Airway epithelial cell (primary cell): ENCODE measurements around the gene FKBP14. TPM values are rescaled to one million over a fixed set of nuclear protein-coding genes. Genes with fewer than 3 reads are reported as not detected.

Experiments
- total RNA-seq: library from RNA; depleted of rRNA; stranded (reverse); fragments of >200 nt; gene quantifications from 2 replicates; pipeline ENCODE4 v1.2.3, GENCODE V29; 2015

Gene FKBP14
- 11.4 and 15.6 TPM in 2 replicates for total RNA-seq

GRCh38 chr7:30026229-30027064, at the start of gene FKBP14:
FKBP14 (minus strand) TSS chr7:30026702; CDS start chr7:30026508, 194 bp downstream.

GRCh38 chr7:30028216-30028748, 1.8 kb upstream of the FKBP14 start, which contains the start of gene PLEKHA8:
PLEKHA8 (plus strand) TSS chr7:30028412; CDS start chr7:30028763, 351 bp downstream.

GRCh38 chr7:29989257-29989995, 37.1 kb downstream of the FKBP14 start, which contains the start of gene SCRN1:
SCRN1 (minus strand) TSS chr7:29989801; CDS start chr7:29969067, 20,734 bp downstream.

Other genes with a start within 250 kb of the FKBP14 start
- gene WIPF3, start 220.2 kb downstream of the FKBP14 start, total RNA-seq: 0.14 and 0.79 TPM in 2 replicates
- gene SCRN1, start 36.9 kb downstream of the FKBP14 start, total RNA-seq: 26.3 and 34.7 TPM in 2 replicates
- 6.5 and 8.3 TPM in 2 replicates for gene PLEKHA8, start 1.7 kb upstream of the FKBP14 start, total RNA-seq
- gene MTURN, start 108.3 kb upstream of the FKBP14 start, total RNA-seq: 11.5 and 15.7 TPM in 2 replicates